Activated CD4-positive, alpha-beta T cell treated with anti-CD3 and anti-CD28 coated beads, Interleukin-2, amount 10 ng/mL, durations not matched to agents 7 days and 5 days (primary cell): ENCODE results near the gene GRIA3. TPM values are rescaled to one million over a fixed set of nuclear protein-coding genes. Genes with fewer than 3 reads are reported as not detected.

Experiments
- CTCF ChIA-PET: fragments of 350-600 bp; sonication (Branson Sonifier 250); formaldehyde crosslinking; loops from one replicate; lab custom pipeline; 2021; ENCODE audit warnings: antibody characterized with exemption; lab: Charles Lee
- POLR2A ChIA-PET: fragments of 350-600 bp; sonication (Branson Sonifier 250); formaldehyde crosslinking; loops from one replicate; lab custom pipeline; 2021; ENCODE audit warnings: antibody characterized with exemption; lab: Charles Lee
- DNase-seq: peaks from one replicate; pipeline ENCODE4 v3.0.0-alpha.2; 2020
- H3K27ac Mint-ChIP-seq: one replicate; pipeline ENCODE4 v1.8.0; 2021; ENCODE audit warnings: mild to moderate bottlenecking, moderate library complexity, mixed read lengths
- H3K27me3 Mint-ChIP-seq: one replicate; pipeline ENCODE4 v1.8.0; 2021; ENCODE audit warnings: mixed read lengths
- H3K36me3 Mint-ChIP-seq: one replicate; pipeline ENCODE4 v1.8.0; 2021; ENCODE audit warnings: low read depth, mixed read lengths
- H3K4me1 Mint-ChIP-seq: one replicate; pipeline ENCODE4 v1.8.0; 2021; ENCODE audit warnings: mixed read lengths
- H3K4me3 Mint-ChIP-seq: one replicate; pipeline ENCODE4 v1.8.0; 2021; ENCODE audit warnings: mild to moderate bottlenecking, moderate library complexity, mixed read lengths
- H3K9me3 Mint-ChIP-seq: one replicate; pipeline ENCODE4 v1.8.0; 2021; ENCODE audit warnings: mixed read lengths
- total RNA-seq, 2 experiments: library from RNA; stranded (reverse); gene quantifications; one replicate each; pipeline ENCODE4 v1.2.3, GENCODE V29; 2021

GRIA3 gene
- total RNA-seq, 2 experiments from 2014 or later, result not detected

DNA sequence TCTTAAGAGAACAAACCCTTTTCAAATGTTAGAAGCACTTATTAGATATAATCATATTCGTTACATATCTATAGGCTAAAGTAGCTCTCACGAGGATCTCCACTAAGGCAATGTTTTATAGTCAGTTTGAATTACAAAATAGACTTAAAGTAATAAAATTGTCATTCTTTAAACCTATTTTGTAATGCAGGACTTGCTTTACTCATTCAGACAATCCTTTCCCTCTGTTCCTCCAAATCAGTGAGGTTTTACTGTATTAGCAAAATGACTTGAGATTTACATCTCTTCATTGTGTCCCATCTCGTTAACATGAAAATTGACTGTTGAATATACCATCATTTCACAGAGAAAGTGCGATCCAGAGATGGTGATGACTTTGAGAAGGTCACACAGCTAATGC lies 284.4 kb downstream of the GRIA3 start:
- ChIA-PET POLR2A (no interaction called here), CTCF (no interaction called here)
- no peak overlapping the region for H3K27ac Mint-ChIP-seq
- no peak overlapping the region for H3K4me3 Mint-ChIP-seq
- DNase-seq, result no peak
- H3K27me3 Mint-ChIP-seq, result peaks cover 3% of the 10 kb centered on the region
- no peaks in the 10 kb centered on the region for H3K36me3 Mint-ChIP-seq
- H3K9me3 Mint-ChIP-seq, result no peaks in the 10 kb centered on the region
- no peaks in the 10 kb centered on the region for H3K4me1 Mint-ChIP-seq

DNA sequence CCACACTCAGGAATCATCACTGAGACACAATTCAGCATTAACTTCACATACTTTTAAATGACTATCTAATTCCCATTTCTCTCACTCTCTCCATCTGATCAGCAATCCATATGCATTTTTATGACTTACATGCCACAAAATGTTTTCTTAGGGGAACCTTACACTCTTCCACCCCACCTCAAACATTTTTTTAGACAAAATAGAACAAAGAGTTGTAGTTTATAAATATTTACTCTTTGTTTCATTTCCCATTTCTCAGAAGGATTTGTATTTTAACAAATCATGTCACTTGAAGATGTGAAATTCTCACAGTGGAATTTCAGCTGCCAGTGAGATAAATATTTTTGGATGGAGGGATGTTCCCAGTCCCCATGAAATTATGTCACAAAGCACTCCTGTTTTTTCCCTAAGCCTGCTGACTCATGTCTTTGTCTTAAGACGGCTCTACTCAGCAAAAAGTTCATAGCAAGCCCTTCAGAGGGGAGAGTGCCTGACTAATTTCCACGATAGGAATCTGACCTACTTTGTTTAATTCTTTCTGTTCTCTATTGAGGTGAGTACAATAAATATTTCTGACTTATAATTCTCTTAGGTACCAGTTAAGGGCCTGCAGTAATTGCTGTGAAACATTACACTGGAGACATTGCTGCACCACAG lies 291.1 kb downstream of the GRIA3 start:
- Mint-ChIP-seq H3K36me3 (no peaks in the 10 kb centered on the region), H3K9me3 (no peaks in the 10 kb centered on the region), H3K4me1 (no peaks in the 10 kb centered on the region), H3K27me3 (peaks cover 3% of the 10 kb centered on the region), H3K4me3 (no peak overlapping the region), H3K27ac (no peak overlapping the region)
- CTCF ChIA-PET, result no interaction called here
- no peak for DNase-seq
- POLR2A ChIA-PET, result no interaction called here

- Mint-ChIP-seq H3K4me3 (no peak overlapping the region), H3K36me3 (no peaks in the 10 kb centered on the region), H3K27me3 (no peaks in the 10 kb centered on the region), H3K4me1 (no peaks in the 10 kb centered on the region), H3K9me3 (no peaks in the 10 kb centered on the region), H3K27ac (no peak overlapping the region)
- no peak for DNase-seq
- CTCF ChIA-PET, result no interaction called here
- POLR2A ChIA-PET, result no interaction called here
Observed at GRCh38 chrX:123476611-123477219, 292.6 kb downstream of the GRIA3 start.

- Mint-ChIP-seq H3K4me1 (no peaks in the 10 kb centered on the region), H3K4me3 (no peak overlapping the region), H3K9me3 (no peaks in the 10 kb centered on the region), H3K27me3 (no peaks in the 10 kb centered on the region), H3K27ac (no peak overlapping the region), H3K36me3 (no peaks in the 10 kb centered on the region)
- CTCF ChIA-PET, result no interaction called here
- no peak for DNase-seq
- POLR2A ChIA-PET, result no interaction called here
Observed at GRCh38 chrX:123477673-123478072, 293.6 kb downstream of the GRIA3 start.

GRCh38 chrX:123481913-123482851 lies 298.1 kb downstream of the GRIA3 start:
- Mint-ChIP-seq H3K27me3 (no peaks in the 10 kb centered on the region), H3K36me3 (no peaks in the 10 kb centered on the region), H3K9me3 (no peaks in the 10 kb centered on the region), H3K4me1 (no peaks in the 10 kb centered on the region), H3K4me3 (no peak overlapping the region), H3K27ac (no peak overlapping the region)
- CTCF ChIA-PET, result no interaction called here
- POLR2A ChIA-PET, result no interaction called here
- DNase-seq, result no peak

DNA sequence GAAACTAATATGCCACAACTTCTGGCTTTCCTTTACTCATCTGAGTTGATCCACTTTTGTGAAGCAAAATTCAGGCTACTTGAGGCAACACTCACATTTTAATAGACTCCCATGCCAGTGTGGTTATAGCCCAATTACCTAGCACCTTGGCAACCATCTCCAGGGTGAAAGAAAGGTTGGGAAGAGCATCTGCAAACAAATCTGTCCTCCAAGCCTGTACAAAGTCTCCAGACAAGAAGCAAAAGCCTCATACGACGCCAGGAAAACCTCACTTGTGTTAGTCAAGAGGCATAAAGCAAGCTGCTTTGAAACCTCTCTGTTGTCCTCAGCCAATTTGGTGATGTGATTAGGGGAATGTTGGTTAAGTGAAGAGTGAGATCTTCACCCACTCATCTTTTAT lies 302.2 kb downstream of the GRIA3 start:
- no peaks in the 10 kb centered on the region for H3K4me1 Mint-ChIP-seq
- peaks cover 4% of the 10 kb centered on the region for H3K27me3 Mint-ChIP-seq
- ChIA-PET CTCF (no interaction called here), POLR2A (no interaction called here)
- H3K4me3 Mint-ChIP-seq, result no peak overlapping the region
- H3K36me3 Mint-ChIP-seq, result no peaks in the 10 kb centered on the region
- no peak for DNase-seq
- no peak overlapping the region for H3K27ac Mint-ChIP-seq
- H3K9me3 Mint-ChIP-seq, result no peaks in the 10 kb centered on the region

DNA sequence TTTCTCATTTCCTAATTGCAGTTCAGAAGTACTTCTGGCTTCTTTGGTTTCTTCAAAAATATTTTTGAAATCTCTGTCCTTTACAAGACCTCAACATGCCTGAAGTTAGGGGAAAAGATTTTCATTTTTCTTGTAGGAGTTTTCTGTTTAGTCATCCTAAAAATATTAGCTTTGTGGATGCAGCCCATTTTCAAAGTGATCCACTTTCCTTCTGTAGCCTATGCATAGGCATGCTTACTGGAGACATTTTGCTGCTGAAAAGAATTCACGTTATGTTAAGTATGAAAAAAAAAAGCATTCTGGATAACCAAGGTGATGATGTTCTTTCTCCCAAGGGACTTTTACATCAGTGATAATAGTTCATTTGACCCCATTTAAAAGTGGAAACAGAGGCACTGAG lies 303.2 kb downstream of the GRIA3 start:
- Mint-ChIP-seq H3K27me3 (peaks cover 4% of the 10 kb centered on the region), H3K4me3 (no peak overlapping the region), H3K36me3 (no peaks in the 10 kb centered on the region), H3K27ac (no peak overlapping the region), H3K9me3 (no peaks in the 10 kb centered on the region), H3K4me1 (no peaks in the 10 kb centered on the region)
- ChIA-PET CTCF (no interaction called here), POLR2A (no interaction called here)
- no peak for DNase-seq

- Mint-ChIP-seq H3K27me3 (peaks cover 4% of the 10 kb centered on the region), H3K4me1 (no peaks in the 10 kb centered on the region)
- CTCF ChIA-PET, result no interaction called here
Observed at GRCh38 chrX:123487669-123488068, 303.6 kb downstream of the GRIA3 start.

GRCh38 chrX:123489011-123489410 lies 304.9 kb downstream of the GRIA3 start:
- Mint-ChIP-seq H3K27me3 (peaks cover 4% of the 10 kb centered on the region), H3K9me3 (no peaks in the 10 kb centered on the region), H3K27ac (no peak overlapping the region), H3K4me3 (no peak overlapping the region), H3K36me3 (no peaks in the 10 kb centered on the region), H3K4me1 (no peaks in the 10 kb centered on the region)
- ChIA-PET CTCF (no interaction called here), POLR2A (no interaction called here)
- no peak for DNase-seq

More at GRCh38 chrX:123487669-123488068, 303.6 kb downstream of the GRIA3 start:
- POLR2A ChIA-PET, result no interaction called here
- no peak for DNase-seq
- Mint-ChIP-seq H3K27ac (no peak overlapping the region), H3K36me3 (no peaks in the 10 kb centered on the region), H3K9me3 (no peaks in the 10 kb centered on the region), H3K4me3 (no peak overlapping the region)

- H3K27me3 Mint-ChIP-seq, result peaks cover 4% of the 10 kb centered on the region
- no peaks in the 10 kb centered on the region for H3K4me1 Mint-ChIP-seq
- no peaks in the 10 kb centered on the region for H3K9me3 Mint-ChIP-seq
- H3K27ac Mint-ChIP-seq, result no peak overlapping the region
- H3K4me3 Mint-ChIP-seq, result no peak overlapping the region
- CTCF ChIA-PET, result no interaction called here
- no peak for DNase-seq
- POLR2A ChIA-PET, result no interaction called here
- no peaks in the 10 kb centered on the region for H3K36me3 Mint-ChIP-seq
Observed at GRCh38 chrX:123493857-123494256, 309.8 kb downstream of the GRIA3 start.

DNA sequence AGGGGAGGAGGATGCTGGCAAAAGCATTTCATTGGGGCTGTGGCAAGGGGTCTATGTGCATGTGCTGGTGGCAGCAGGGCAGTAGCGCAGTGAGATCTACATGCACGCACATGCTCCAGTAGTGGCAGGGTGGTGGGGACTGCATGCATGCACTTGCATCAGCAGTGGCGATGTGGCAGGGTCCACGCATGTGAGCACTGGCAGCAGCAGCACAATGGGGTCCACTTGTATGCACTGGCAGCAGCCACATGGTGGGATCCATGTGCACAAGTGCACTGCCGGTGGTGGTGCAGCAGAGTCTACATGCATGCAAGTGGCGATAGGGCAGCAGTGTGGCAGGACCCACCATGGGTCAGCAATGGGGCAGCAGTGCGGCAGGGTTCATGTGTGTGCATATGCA lies 315.7 kb downstream of the GRIA3 start:
- Mint-ChIP-seq H3K36me3 (no peaks in the 10 kb centered on the region), H3K27ac (no peak overlapping the region), H3K4me3 (no peak overlapping the region), H3K9me3 (no peaks in the 10 kb centered on the region), H3K27me3 (no peaks in the 10 kb centered on the region), H3K4me1 (no peaks in the 10 kb centered on the region)
- CTCF ChIA-PET, result no interaction called here
- POLR2A ChIA-PET, result no interaction called here
- DNase-seq, result no peak

DNA sequence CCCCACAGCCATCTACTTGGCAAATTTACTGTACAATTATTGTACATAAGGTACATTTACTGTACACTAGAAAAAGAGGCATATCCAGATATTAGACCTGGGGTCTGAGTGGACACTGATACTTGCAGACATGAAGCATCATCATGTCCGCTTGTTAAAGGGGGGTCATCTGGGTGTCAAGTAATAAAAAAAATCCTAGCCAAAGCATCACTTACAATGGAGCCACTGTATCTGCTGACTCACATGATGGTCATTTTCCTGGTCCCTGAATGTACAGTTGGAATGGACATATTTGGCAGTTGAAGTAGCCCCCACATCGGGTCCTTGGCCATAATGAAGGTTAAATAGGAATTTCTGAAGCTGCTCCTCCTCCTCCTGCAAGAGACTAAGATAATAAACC lies 320.0 kb downstream of the GRIA3 start:
- H3K27ac Mint-ChIP-seq, result no peak overlapping the region
- POLR2A ChIA-PET, result no interaction called here
- CTCF ChIA-PET, result no interaction called here
- no peaks in the 10 kb centered on the region for H3K4me1 Mint-ChIP-seq
- no peak overlapping the region for H3K4me3 Mint-ChIP-seq
- no peaks in the 10 kb centered on the region for H3K27me3 Mint-ChIP-seq
- no peak for DNase-seq
- H3K36me3 Mint-ChIP-seq, result no peaks in the 10 kb centered on the region
- peaks cover 2% of the 10 kb centered on the region for H3K9me3 Mint-ChIP-seq

- CTCF ChIA-PET, result interaction anchor here (0.6 kb wide), 1 partner anchor 112 kb away, joined by 4 read pairs; no protein-coding TSS in a partner anchor
- no peak for DNase-seq
- Mint-ChIP-seq H3K4me3 (no peak overlapping the region), H3K27me3 (no peaks in the 10 kb centered on the region), H3K4me1 (no peaks in the 10 kb centered on the region), H3K9me3 (peaks cover 2% of the 10 kb centered on the region), H3K27ac (no peak overlapping the region), H3K36me3 (no peaks in the 10 kb centered on the region)
- POLR2A ChIA-PET, result no interaction called here
Observed at GRCh38 chrX:123504630-123505270, 320.7 kb downstream of the GRIA3 start.
